Liver (tissue), 9 donors: ENCODE results near the gene ID3. TPM values are rescaled to one million over a fixed set of nuclear protein-coding genes. Genes with fewer than 3 reads are reported as not detected.

Experiments used
- DNase-seq: peaks from one replicate; pipeline ENCODE4 v3.0.0-alpha.2; 2017; ENCODE audit warnings: low spot score
- H3K27ac ChIP-seq, 2 donors: one replicate each; pipeline ENCODE4 v1.7.0; 2013; ENCODE audit warnings: inconsistent platforms in 2 of 2, low read length in 2 of 2, control low read depth in 1 of 2, low read depth in 1 of 2, mild to moderate bottlenecking in 1 of 2
- H3K27me3 ChIP-seq, 4 donors: one replicate each; pipeline versions ENCODE4 v1.6.1 to v1.7.0; 2013; ENCODE audit warnings: low read length in 3 of 4, inconsistent platforms in 1 of 4, mild to moderate bottlenecking in 1 of 4, moderate library complexity in 1 of 4; ENCODE audit not compliant: control insufficient read depth in 4 of 4, insufficient read depth in 4 of 4
- H3K36me3 ChIP-seq, 4 donors: one replicate each; pipeline versions ENCODE4 v1.6.1 to v1.7.0; 2013; ENCODE audit warnings: low read length in 3 of 4, mild to moderate bottlenecking in 3 of 4, low read depth in 1 of 4, moderate library complexity in 1 of 4; ENCODE audit not compliant: control insufficient read depth in 4 of 4, insufficient read depth in 3 of 4
- H3K4me1 ChIP-seq, 4 donors: one replicate each; pipeline versions ENCODE4 v1.6.1 to v1.7.0; 2013; ENCODE audit warnings: low read length in 3 of 4, mild to moderate bottlenecking in 3 of 4, moderate library complexity in 1 of 4; ENCODE audit not compliant: control insufficient read depth in 4 of 4, insufficient read depth in 4 of 4
- H3K4me3 ChIP-seq, 3 donors: one replicate each; pipeline versions ENCODE4 v1.6.1 to v1.7.0; 2013; ENCODE audit warnings: low read length in 3 of 3, control low read depth in 1 of 3, low read depth in 1 of 3, mild to moderate bottlenecking in 1 of 3
- H3K9ac ChIP-seq, 2 donors: one replicate each; pipeline ENCODE4 v1.7.0; 2013; ENCODE audit warnings: low read length in 2 of 2, mild to moderate bottlenecking in 2 of 2, moderate library complexity in 2 of 2, control low read depth in 1 of 2, low read depth in 1 of 2
- H3K9me3 ChIP-seq, 4 donors: one replicate each; pipeline versions ENCODE4 v1.6.1 to v1.7.0; 2013; ENCODE audit warnings: low read length in 3 of 4; ENCODE audit not compliant: control insufficient read depth in 4 of 4
- CTCF ChIP-seq: fragments of 150-350 bp; IDR thresholded peaks from 2 replicates; pipeline ENCODE4 v1.5.1; 2017; ENCODE audit warnings: improper control_type of control experiment, low read depth, low read length; ENCODE audit not compliant: missing input control
- EGR1 ChIP-seq, 2 donors: IDR thresholded peaks; 2 replicates each; pipeline ENCODE4 v1.6.1; 2016 to 2018; ENCODE audit warnings: antibody characterized with exemption in 2 of 2, low read depth in 2 of 2
- FOXA1 ChIP-seq: IDR thresholded peaks from 2 replicates; pipeline ENCODE4 v1.6.1; 2016; ENCODE audit warnings: antibody characterized with exemption
- GABPA ChIP-seq, 2 donors: IDR thresholded peaks in 1 of 2; conservative IDR thresholded peaks in 1 of 2; 2 replicates each; pipeline ENCODE4 v1.6.1; 2016; ENCODE audit warnings: antibody characterized with exemption in 2 of 2, mild to moderate bottlenecking in 1 of 2, moderate library complexity in 1 of 2
- HNF4A ChIP-seq, 2 donors: conservative IDR thresholded peaks; 2 replicates each; pipeline ENCODE4 v1.6.1; 2016; ENCODE audit warnings: antibody characterized with exemption in 2 of 2, mild to moderate bottlenecking in 2 of 2
- HNF4G ChIP-seq: IDR thresholded peaks from 2 replicates; pipeline ENCODE4 v1.6.1; 2016; ENCODE audit warnings: antibody characterized with exemption
- JUND ChIP-seq, 2 donors: IDR thresholded peaks; 2 replicates each; pipeline ENCODE4 v1.6.1; 2016; ENCODE audit warnings: antibody characterized with exemption in 2 of 2
- MAX ChIP-seq: IDR thresholded peaks from 2 replicates; pipeline ENCODE4 v1.6.1; 2016; ENCODE audit warnings: antibody characterized with exemption
- NR2F2 ChIP-seq: IDR thresholded peaks from 2 replicates; pipeline ENCODE4 v1.6.1; 2016; ENCODE audit warnings: antibody characterized with exemption
- REST ChIP-seq: IDR thresholded peaks from 2 replicates; pipeline ENCODE4 v1.6.1; 2016; ENCODE audit warnings: antibody characterized with exemption, mild to moderate bottlenecking
- SP1 ChIP-seq: IDR thresholded peaks from 2 replicates; pipeline ENCODE4 v1.6.1; 2018; ENCODE audit warnings: antibody characterized with exemption, mild to moderate bottlenecking
- TAF1 ChIP-seq: conservative IDR thresholded peaks from 2 replicates; pipeline ENCODE4 v1.6.1; 2016; ENCODE audit warnings: antibody characterized with exemption, mild to moderate bottlenecking
- YY1 ChIP-seq: IDR thresholded peaks from 2 replicates; pipeline ENCODE4 v1.6.1; 2016; ENCODE audit warnings: antibody characterized with exemption, mild to moderate bottlenecking
- WGBS: extraction: QIAGEN DNeasy Blood & Tissue Kit; methylation state at CpG from one replicate; pipeline ENCODE4 v1.1.7; 2013; 5-methylcytosine and 5-hydroxymethylcytosine counted together
- polyA plus RNA-seq, 2 donors: library from polyadenylated mRNA; stranded (reverse) in 1 of 2; unstranded in 1 of 2; fragments of 200-250 nt in 1 of 2; fragments of >200 nt in 1 of 2; fragmentation: Nextera tagmentation in 1 of 2; extraction: Ambion mirVana in 1 of 2; gene quantifications; one replicate each; pipeline versions ENCODE4 v1.2.1 to v1.2.3, GENCODE V29; 2013 to 2015
- total RNA-seq, 2 donors: library from RNA; depleted of rRNA; stranded (reverse); fragments of >200 nt; gene quantifications; one replicate each; pipeline ENCODE4 v1.2.3, GENCODE V29; 2014
- TF ChIP-seq, protein P1 (sequence below): IDR thresholded peaks from 2 replicates; pipeline ENCODE4 v1.6.1; 2016; ENCODE audit warnings: antibody characterized with exemption
- TF ChIP-seq, protein P2 (sequence below): IDR thresholded peaks from 2 replicates; pipeline ENCODE4 v1.6.1; 2016; ENCODE audit warnings: antibody characterized with exemption
- donor health status: healthy.
- donor health status: healthy.
- donor health status: healthy.
- donor health status: healthy.
- donor health status: healthy.

Gene ID3
- total and polyA plus RNA-seq, 4 donors = 21.6 to 42.6 (median 37.9) TPM

DNA sequence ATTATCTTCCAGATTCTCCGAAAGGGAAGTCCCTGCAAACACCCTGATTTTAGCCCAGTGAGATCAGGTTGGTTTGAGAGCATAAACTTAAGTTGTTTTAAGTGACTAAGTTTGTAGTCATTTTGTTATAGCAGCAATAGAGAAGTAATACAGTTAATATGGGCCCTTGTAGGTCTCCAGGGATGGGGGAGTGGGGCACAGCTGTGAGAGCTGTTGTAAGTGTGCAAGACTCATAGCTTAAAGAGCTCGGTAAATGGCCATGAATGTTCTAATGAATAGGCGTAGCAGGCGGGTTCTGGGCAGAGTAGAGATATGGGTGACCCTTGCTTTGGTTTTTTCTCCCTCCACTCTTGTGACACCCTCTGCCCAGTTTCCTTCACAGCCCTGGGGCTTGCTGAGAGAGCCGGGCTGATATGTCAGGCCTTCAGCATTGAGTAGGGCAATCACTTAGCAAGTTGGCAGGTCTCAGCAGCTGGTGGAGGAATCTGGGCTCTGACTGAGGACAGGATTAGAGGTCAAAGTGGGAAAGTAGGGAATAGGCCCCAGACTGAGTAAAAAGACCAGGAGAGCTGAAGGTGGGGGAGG is 16.0 kb upstream of the ID3 start:
- no peaks in the 10 kb centered on the region for H3K4me1 ChIP-seq
- WGBS = 90% methylated on average over 5 of the region's 5 CpGs
- no peaks in the 10 kb centered on the region for H3K9me3 ChIP-seq
- no peak overlapping the region for H3K9ac ChIP-seq
- no peak overlapping the region for H3K4me3 ChIP-seq
- no peaks in the 10 kb centered on the region for H3K36me3 ChIP-seq
- no peak for TF ChIP-seq SP1
- TF ChIP-seq HNF4G = no peak
- no peak for TF ChIP-seq HNF4A (conservative IDR thresholded peaks at IDR 0.05)
- no peak for TF ChIP-seq CTCF
- no peak for TF ChIP-seq TAF1
- no peak for TF ChIP-seq JUND (IDR thresholded peaks at IDR 0.05)
- TF ChIP-seq FOXA1 = no peak
- TF ChIP-seq EGR1 (IDR thresholded peaks at IDR 0.05; ENCODE audit: low read depth in 2 of 2) = no peak
- TF ChIP-seq, protein P1, sequence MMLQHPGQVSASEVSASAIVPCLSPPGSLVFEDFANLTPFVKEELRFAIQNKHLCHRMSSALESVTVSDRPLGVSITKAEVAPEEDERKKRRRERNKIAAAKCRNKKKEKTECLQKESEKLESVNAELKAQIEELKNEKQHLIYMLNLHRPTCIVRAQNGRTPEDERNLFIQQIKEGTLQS = no peak
- TF ChIP-seq YY1 = no peak
- TF ChIP-seq, protein P2, sequence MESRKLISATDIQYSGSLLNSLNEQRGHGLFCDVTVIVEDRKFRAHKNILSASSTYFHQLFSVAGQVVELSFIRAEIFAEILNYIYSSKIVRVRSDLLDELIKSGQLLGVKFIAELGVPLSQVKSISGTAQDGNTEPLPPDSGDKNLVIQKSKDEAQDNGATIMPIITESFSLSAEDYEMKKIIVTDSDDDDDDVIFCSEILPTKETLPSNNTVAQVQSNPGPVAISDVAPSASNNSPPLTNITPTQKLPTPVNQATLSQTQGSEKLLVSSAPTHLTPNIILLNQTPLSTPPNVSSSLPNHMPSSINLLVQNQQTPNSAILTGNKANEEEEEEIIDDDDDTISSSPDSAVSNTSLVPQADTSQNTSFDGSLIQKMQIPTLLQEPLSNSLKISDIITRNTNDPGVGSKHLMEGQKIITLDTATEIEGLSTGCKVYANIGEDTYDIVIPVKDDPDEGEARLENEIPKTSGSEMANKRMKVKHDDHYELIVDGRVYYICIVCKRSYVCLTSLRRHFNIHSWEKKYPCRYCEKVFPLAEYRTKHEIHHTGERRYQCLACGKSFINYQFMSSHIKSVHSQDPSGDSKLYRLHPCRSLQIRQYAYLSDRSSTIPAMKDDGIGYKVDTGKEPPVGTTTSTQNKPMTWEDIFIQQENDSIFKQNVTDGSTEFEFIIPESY = no peak
- TF ChIP-seq NR2F2 = no peak
- H3K27me3 ChIP-seq = no peaks in the 10 kb centered on the region
- H3K27ac ChIP-seq = no peak overlapping the region
- DNase-seq = no peak

GRCh38 chr1:23574265-23574754 is 15.0 kb upstream of the ID3 start:
- no peak overlapping the region for H3K27ac ChIP-seq
- TF ChIP-seq CTCF (no peak), TAF1 (no peak), EGR1 (IDR thresholded peaks at IDR 0.05; ENCODE audit: low read depth in 2 of 2) (no peak), GABPA (IDR thresholded peaks at IDR 0.05 in 1 of 2, conservative IDR thresholded peaks at IDR 0.05 in 1 of 2) (no peak), FOXA1 (no peak), SP1 (no peak), REST (no peak), HNF4G (no peak), HNF4A (conservative IDR thresholded peaks at IDR 0.05) (no peak), NR2F2 (no peak), MAX (no peak)
- TF ChIP-seq, protein P2 = no peak
- H3K4me1 ChIP-seq = no peaks in the 10 kb centered on the region
- no peaks in the 10 kb centered on the region for H3K9me3 ChIP-seq
- DNase-seq = no peak
- H3K36me3 ChIP-seq = no peaks in the 10 kb centered on the region
- no peak overlapping the region for H3K4me3 ChIP-seq
- no peak overlapping the region for H3K9ac ChIP-seq
- WGBS = 92% methylated on average over 2 of the region's 2 CpGs
- H3K27me3 ChIP-seq = no peaks in the 10 kb centered on the region
